IMR-90 (cell line): ENCODE data around the gene CDKN1A. TPM values are rescaled to one million over a fixed set of nuclear protein-coding genes. Genes with fewer than 3 reads are reported as not detected.

Source experiments
- ATAC-seq: fragments of 200-7000 bp; cut with Tn5 transposase; 2 replicates; pipeline ENCODE4 v1.9.1; 2020; ENCODE audit warnings: low read depth, mild to moderate bottlenecking, moderate library complexity
- BruUV-seq: library from RNA; stranded (reverse); fragments of 400-500 nt; replicated peaks from 2 replicates; lab custom pipeline; 2021; lab: Mats Ljungman, UMichigan
- CTCF ChIA-PET: fragments of 300-600 bp; formaldehyde crosslinking; extraction: SDS; loops from one replicate; lab custom pipeline; 2021; ENCODE audit warnings: antibody characterized with exemption; lab: Yijun Ruan, JAX
- POLR2A ChIA-PET: fragments of 300-600 bp; sonication (Branson Sonifier 250); formaldehyde crosslinking; loops from one replicate; lab custom pipeline; 2022; ENCODE audit warnings: antibody characterized with exemption; ENCODE audit not compliant: unreplicated experiment; lab: Charles Lee
- DNase-seq: peaks from one replicate; pipeline ENCODE4 v3.0.0; 2013
- H2AFZ ChIP-seq: replicated peaks from 2 replicates; pipeline ENCODE3; 2013; ENCODE audit warnings: low read length, mild to moderate bottlenecking; ENCODE audit not compliant: poor library complexity
- H2AK5ac ChIP-seq: 2 replicates; pipeline ENCODE4 v1.6.1; 2013; ENCODE audit warnings: low read depth, low read length, inconsistent platforms
- H2AK9ac ChIP-seq: replicated peaks from 2 replicates; pipeline ENCODE3; 2013; ENCODE audit warnings: mild to moderate bottlenecking, low read depth, low read length, moderate library complexity; ENCODE audit not compliant: poor library complexity
- H2BK120ac ChIP-seq: 2 replicates; pipeline ENCODE4 v1.6.1; 2013; ENCODE audit warnings: low read depth, low read length, inconsistent platforms
- H2BK15ac ChIP-seq: 3 replicates; pipeline ENCODE4 v1.6.1; 2013; ENCODE audit warnings: low read depth, low read length, inconsistent platforms
- H2BK20ac ChIP-seq: 2 replicates; pipeline ENCODE4 v1.6.1; 2013; ENCODE audit warnings: low read depth, mild to moderate bottlenecking, inconsistent platforms, low read length, moderate library complexity
- H2BK5ac ChIP-seq: 2 replicates; pipeline ENCODE4 v1.6.1; 2013; ENCODE audit warnings: mild to moderate bottlenecking, low read depth, low read length, inconsistent platforms; ENCODE audit not compliant: poor library complexity, severe bottlenecking
- H3K14ac ChIP-seq: replicated peaks from 2 replicates; pipeline ENCODE4 v1.6.1; 2013; ENCODE audit warnings: low read depth, low read length, inconsistent platforms
- H3K18ac ChIP-seq: 2 replicates; pipeline ENCODE4 v1.6.1; 2013; ENCODE audit warnings: low read depth, low read length, control low read depth
- H3K23ac ChIP-seq: 2 replicates; pipeline ENCODE4 v1.6.1; 2013; ENCODE audit warnings: low read depth, low read length, inconsistent platforms
- H3K27ac ChIP-seq: 2 replicates; pipeline ENCODE4 v1.5.1; 2013; ENCODE audit warnings: mild to moderate bottlenecking, control low read depth, low read length; ENCODE audit not compliant: insufficient read depth
- H3K27me3 ChIP-seq: 2 replicates; pipeline ENCODE4 v1.6.1; 2013; ENCODE audit warnings: low read length; ENCODE audit not compliant: control insufficient read depth, insufficient read depth
- H3K36me3 ChIP-seq: 2 replicates; pipeline ENCODE4 v1.6.1; 2013; ENCODE audit warnings: low read length, mixed read lengths; ENCODE audit not compliant: control insufficient read depth, insufficient read depth
- H3K4ac ChIP-seq: 2 replicates; pipeline ENCODE4 v1.6.1; 2013; ENCODE audit warnings: low read depth, low read length, inconsistent platforms
- H3K4me1 ChIP-seq: 2 replicates; pipeline ENCODE4 v1.6.1; 2013; ENCODE audit warnings: low read length, mixed read lengths; ENCODE audit not compliant: control insufficient read depth, insufficient read depth
- H3K4me2 ChIP-seq: 2 replicates; pipeline ENCODE4 v1.6.1; 2013; ENCODE audit warnings: low read depth, mild to moderate bottlenecking, control low read depth, low read length, moderate library complexity
- H3K4me3 ChIP-seq: 2 replicates; pipeline ENCODE4 v1.5.1; 2013; ENCODE audit warnings: low read depth, mild to moderate bottlenecking, control low read depth, low read length, moderate library complexity; ENCODE audit not compliant: insufficient read depth
- H3K56ac ChIP-seq: 2 replicates; pipeline ENCODE4 v1.6.1; 2013; ENCODE audit warnings: low read length, inconsistent platforms; ENCODE audit not compliant: insufficient read depth; ENCODE audit errors: extremely low read depth
- H3K79me1 ChIP-seq, 2 experiments: 2 replicates each; pipeline ENCODE4 v1.6.1; 2013; ENCODE audit warnings: low read length in 2 of 2, inconsistent platforms in 1 of 2, low read depth in 1 of 2
- H3K9ac ChIP-seq: 2 replicates; pipeline ENCODE4 v1.6.1; 2013; ENCODE audit warnings: low read depth, low read length, control low read depth
- H3K9me1 ChIP-seq: 2 replicates; pipeline ENCODE4 v1.6.1; 2013; ENCODE audit warnings: low read length, inconsistent platforms; ENCODE audit not compliant: insufficient read depth
- H3K9me3 ChIP-seq: 2 replicates; pipeline ENCODE4 v1.6.1; 2013; ENCODE audit warnings: low read length; ENCODE audit not compliant: control insufficient read depth, insufficient read depth
- H4K20me1 ChIP-seq: 2 replicates; pipeline ENCODE4 v1.6.1; 2013; ENCODE audit warnings: low read length, inconsistent platforms; ENCODE audit not compliant: insufficient read depth
- H4K5ac ChIP-seq: 2 replicates; pipeline ENCODE4 v1.6.1; 2013; ENCODE audit warnings: mild to moderate bottlenecking, low read depth, low read length, control low read depth
- H4K8ac ChIP-seq, 2 experiments: 2 replicates each; pipeline ENCODE4 v1.6.1; 2013; ENCODE audit warnings: low read depth in 2 of 2, low read length in 2 of 2, control low read depth in 1 of 2, inconsistent platforms in 1 of 2
- H4K91ac ChIP-seq: 2 replicates; pipeline ENCODE4 v1.6.1; 2013; ENCODE audit warnings: low read depth, low read length, inconsistent platforms; ENCODE audit not compliant: insufficient read depth
- BHLHE40 ChIP-seq: fragments of 150-350 bp; IDR thresholded peaks from 2 replicates; pipeline ENCODE4 v1.6.1; 2016; ENCODE audit warnings: mild to moderate bottlenecking, low read depth, low read length
- CEBPB ChIP-seq: IDR thresholded peaks from 2 replicates; pipeline ENCODE4 v1.6.1; 2012; ENCODE audit warnings: low read depth, low read length, improper control_type of control experiment
- CHD1 ChIP-seq: IDR thresholded peaks from 2 replicates; pipeline ENCODE4 v1.6.1; 2012; ENCODE audit warnings: low read depth, low read length, improper control_type of control experiment
- CTCF ChIP-seq: conservative IDR thresholded peaks from 2 replicates; pipeline ENCODE4 v1.5.1; 2012; ENCODE audit warnings: mild to moderate bottlenecking, low read depth, low read length, improper control_type of control experiment
- ELK1 ChIP-seq: fragments of 150-350 bp; IDR thresholded peaks from 2 replicates; pipeline ENCODE4 v1.6.1; 2016; ENCODE audit warnings: low read depth, mild to moderate bottlenecking, low read length, moderate library complexity, borderline replicate concordance
- FOS ChIP-seq: fragments of 150-350 bp; IDR thresholded peaks from 2 replicates; pipeline ENCODE4 v1.6.1; 2016; ENCODE audit warnings: low read depth, low read length
- MAFK ChIP-seq: IDR thresholded peaks from 2 replicates; pipeline ENCODE4 v1.6.1; 2012; ENCODE audit warnings: low read depth, low read length, improper control_type of control experiment
- MAZ ChIP-seq: IDR thresholded peaks from 2 replicates; pipeline ENCODE4 v1.6.1; 2012; ENCODE audit warnings: low read depth, mild to moderate bottlenecking, low read length, improper control_type of control experiment, moderate library complexity, borderline replicate concordance
- MXI1 ChIP-seq: IDR thresholded peaks from 2 replicates; pipeline ENCODE4 v1.6.1; 2012; ENCODE audit warnings: low read depth, mild to moderate bottlenecking, low read length, moderate library complexity, borderline replicate concordance
- NFE2L2 ChIP-seq: fragments of 150-350 bp; IDR thresholded peaks from 2 replicates; pipeline ENCODE4 v1.6.1; 2016; ENCODE audit warnings: low read depth, mild to moderate bottlenecking, low read length
- POLR2A ChIP-seq: IDR thresholded peaks from 2 replicates; pipeline ENCODE4 v1.6.1; 2012; ENCODE audit warnings: mild to moderate bottlenecking, low read depth, low read length
- RAD21 ChIP-seq: IDR thresholded peaks from 2 replicates; pipeline ENCODE4 v1.6.1; 2012; ENCODE audit warnings: low read length, improper control_type of control experiment
- RCOR1 ChIP-seq: IDR thresholded peaks from 2 replicates; pipeline ENCODE4 v1.6.1; 2012; ENCODE audit warnings: mild to moderate bottlenecking, low read length, improper control_type of control experiment; ENCODE audit not compliant: insufficient replicate concordance
- RFX5 ChIP-seq: IDR thresholded peaks from 2 replicates; pipeline ENCODE4 v1.8.0; 2012; ENCODE audit warnings: low read depth, mild to moderate bottlenecking, low read length, moderate library complexity
- SMC3 ChIP-seq: fragments of 150-350 bp; IDR thresholded peaks from 2 replicates; pipeline ENCODE4 v1.6.1; 2016; ENCODE audit warnings: low read depth, mild to moderate bottlenecking, antibody characterized with exemption, low read length, moderate library complexity
- USF2 ChIP-seq: fragments of 150-350 bp; IDR thresholded peaks from 2 replicates; pipeline ENCODE4 v1.6.1; 2017; ENCODE audit warnings: mild to moderate bottlenecking, antibody characterized with exemption, low read length, low read depth
- WGBS, 2 experiments: methylation state at CpG; one replicate each; pipeline versions ENCODE4 v1.1.5 to v1.1.7; 2013; ENCODE audit warnings: missing lambda C conversion rate in 2 of 2; ENCODE audit not compliant: insufficient read length in 1 of 2; ENCODE audit errors: extremely low coverage in 2 of 2; 5-methylcytosine and 5-hydroxymethylcytosine counted together
- dilution Hi-C: fragments of 300-500 bp; cut with HindIII; formaldehyde crosslinking; loops from one replicate; pipeline ENCODE4 v1.14.3; 2018; ENCODE audit warnings: low sequenced_read_pairs; ENCODE audit not compliant: unreplicated experiment
- in situ Hi-C: fragments of 300-500 bp; cut with MboI; formaldehyde crosslinking; loops from 3 replicates; pipeline ENCODE4 v1.14.3; 2019; ENCODE audit warnings: low sequenced_read_pairs, inconsistent platforms, mixed read lengths
- intact Hi-C: fragments of 100-400 bp; cut with micrococcal nuclease; formaldehyde crosslinking; loops from 2 replicates; pipeline ENCODE4 v1.10.0; 2022
- polyA plus RNA-seq, 3 experiments: library from polyadenylated mRNA; depleted of rRNA; stranded (reverse); fragments of >200 nt; gene quantifications; 2 replicates each; pipeline ENCODE4 v1.2.3, GENCODE V29; 2012; ENCODE audit warnings: low replicate concordance in 1 of 3
- total RNA-seq: library from RNA; depleted of rRNA; stranded (reverse); fragments of >200 nt; gene quantifications from 2 replicates; pipeline ENCODE4 v1.2.3, GENCODE V29; 2012

Gene CDKN1A
- total and polyA plus RNA-seq, 2 of the 4 experiments (the other 2 are of a cell fraction): 155 to 576 TPM

- no TSS peak for BruUV-seq
- Histone ChIP-seq H3K56ac (no peak overlapping the region), H2AFZ (peak overlapping the region; percentile 58), H2BK5ac (no peak overlapping the region), H3K4me1 (peaks cover 11% of the 10 kb centered on the region), H4K91ac (no peak overlapping the region), H3K79me1 (peaks cover 0 to 13% of the 10 kb centered on the region in 2 experiments; a peak in 1 of 4 replicates), H3K9me1 (peaks cover 14% of the 10 kb centered on the region), H3K14ac (no peak overlapping the region), H3K4me3 (no peak overlapping the region), H2AK5ac (no peak overlapping the region), H3K9me3 (no peaks in the 10 kb centered on the region), H3K36me3 (no peaks in the 10 kb centered on the region), H3K27ac (no peak overlapping the region), H3K27me3 (no peaks in the 10 kb centered on the region), H4K20me1 (no peaks in the 10 kb centered on the region), H2AK9ac (no peak overlapping the region), H2BK20ac (no peak overlapping the region), H2BK120ac (no peak overlapping the region), H3K4ac (no peak overlapping the region), H4K5ac (no peak overlapping the region), H3K18ac (no peak overlapping the region), H3K9ac (no peak overlapping the region), H2BK15ac (no peak overlapping the region), H3K4me2 (no peak overlapping the region), H4K8ac (no peak overlapping the region), H3K23ac (no peak overlapping the region)
- ChIA-PET POLR2A (interaction anchor here (0.6 to 0.9 kb wide), 2 partner anchors 26 to 120 kb away, joined by 3 to 4 read pairs; no protein-coding TSS in a partner anchor), CTCF (no interaction called here)
- 65% methylated on average over 2 of the region's 3 CpGs; no CpG with 5 or more reads in 1 of the 2 experiments for WGBS, 2 experiments
- in situ Hi-C loops: no loop called here
- ATAC-seq (no peak), DNase-seq (no peak)
- TF ChIP-seq RAD21 (no peak), MAZ (no peak), MAFK (no peak), USF2 (no peak), ELK1 (no peak), SMC3 (no peak), RCOR1 (no peak), MXI1 (no peak), FOS (no peak), CEBPB (no peak), NFE2L2 (no peak), BHLHE40 (no peak), CHD1 (no peak), CTCF (no peak), RFX5 (no peak), POLR2A (no peak)
- intact Hi-C loops: no loop called here
- dilution Hi-C loops: no loop called here
Observed at GRCh38 chr6:36641543-36641942, 37.0 kb upstream of the CDKN1A start.
